ENCODE results near the gene MRPL27. TPM values are rescaled to one million over a fixed set of nuclear protein-coding genes. Genes with fewer than 3 reads are reported as not detected.

Gene MRPL27
- polyA plus RNA-seq, 12 donors = 38.6 to 60.0 (median 52.9) TPM; not detected in 1

- no peak for DNase-seq
Observed at GRCh38 chr17:50392621-50393020, 19.6 kb upstream of the MRPL27 start.

GRCh38 chr17:50389534-50389933, 16.6 kb upstream of the MRPL27 start:
- no peak for DNase-seq

GRCh38 chr17:50388728-50389127, 15.7 kb upstream of the MRPL27 start:
- DNase-seq = no peak

GRCh38 chr17:50386510-50386909, 13.5 kb upstream of the MRPL27 start:
- no peak for DNase-seq

- DNase-seq = no peak
Observed at GRCh38 chr17:50382931-50383330, 9.9 kb upstream of the MRPL27 start.

GRCh38 chr17:50381920-50382319, 8.9 kb upstream of the MRPL27 start:
- DNase-seq = no peak

- no peak for DNase-seq
Observed at GRCh38 chr17:50381260-50381815, 8.4 kb upstream of the MRPL27 start.

GRCh38 chr17:50380369-50381259, 7.6 kb upstream of the MRPL27 start:
- no peak for DNase-seq

GRCh38 chr17:50379351-50380132, 6.6 kb upstream of the MRPL27 start:
- no peak for DNase-seq

GRCh38 chr17:50375858-50376538, 3.0 kb upstream of the MRPL27 start:
- DNase-seq = no peak

GRCh38 chr17:50373705-50374104, 721 bp upstream of the MRPL27 start:
- DNase-seq = no peak

- no peak for DNase-seq
Observed at GRCh38 chr17:50372222-50372757, 694 bp downstream of the MRPL27 start.

- DNase-seq = no peak
Observed at GRCh38 chr17:50371526-50371925, 1.5 kb downstream of the MRPL27 start.

GRCh38 chr17:50370052-50370451, 2.9 kb downstream of the MRPL27 start:
- no peak for DNase-seq

GRCh38 chr17:50367401-50367800, 5.6 kb downstream of the MRPL27 start:
- no peak for DNase-seq

GRCh38 chr17:50365649-50366393, 7.2 kb downstream of the MRPL27 start:
- DNase-seq = no peak

- no peak for DNase-seq
Observed at GRCh38 chr17:50365165-50365564, 7.8 kb downstream of the MRPL27 start.

GRCh38 chr17:50364715-50365114, 8.3 kb downstream of the MRPL27 start:
- DNase-seq = no peak

- DNase-seq = no peak
Observed at GRCh38 chr17:50364061-50364458, 8.9 kb downstream of the MRPL27 start.

- peak; percentile 41 for DNase-seq
Observed at GRCh38 chr17:50363217-50364060, 9.5 kb downstream of the MRPL27 start.
